ENCODE measurements around the gene GRHL3. TPM values are rescaled to one million over a fixed set of nuclear protein-coding genes. Genes with fewer than 3 reads are reported as not detected.

GRHL3 gene
- total RNA-seq, 1 donor from 2014 or later = 1.5 TPM

DNA sequence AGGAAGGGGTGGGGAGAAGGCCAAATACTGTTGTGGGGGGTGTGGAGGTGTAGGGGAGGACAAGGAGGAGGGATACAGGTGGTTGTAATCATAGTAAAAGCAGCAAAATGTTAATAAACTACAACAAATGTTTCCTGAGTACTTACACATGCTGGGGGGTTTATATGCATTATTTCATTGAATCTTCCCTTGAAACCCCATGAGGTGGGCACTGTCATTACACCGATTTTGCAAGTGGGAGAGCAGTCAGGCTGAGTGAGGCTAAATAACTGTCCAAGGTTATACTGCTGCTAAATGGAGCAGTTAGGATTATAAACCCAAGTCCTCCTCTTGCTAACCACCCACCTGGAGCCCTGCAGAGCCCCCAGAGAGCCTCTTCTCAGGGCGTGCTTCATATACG, 14.4 kb upstream of the GRHL3 start:
- H3K27ac ChIP-seq = no peak overlapping the region
- H3K4me2 ChIP-seq = peak overlapping the region; percentile 40
- H3K27ac Mint-ChIP-seq = no peak overlapping the region
- no peaks in the 10 kb centered on the region for H3K36me3 ChIP-seq
- H3K9ac ChIP-seq = no peak overlapping the region
- peaks cover 52% of the 10 kb centered on the region for H3K4me1 ChIP-seq
- H3K27me3 ChIP-seq = no peaks in the 10 kb centered on the region
- no peaks in the 10 kb centered on the region for H4K20me1 ChIP-seq (ENCODE audit: low read depth)
- TF ChIP-seq, protein P1, sequence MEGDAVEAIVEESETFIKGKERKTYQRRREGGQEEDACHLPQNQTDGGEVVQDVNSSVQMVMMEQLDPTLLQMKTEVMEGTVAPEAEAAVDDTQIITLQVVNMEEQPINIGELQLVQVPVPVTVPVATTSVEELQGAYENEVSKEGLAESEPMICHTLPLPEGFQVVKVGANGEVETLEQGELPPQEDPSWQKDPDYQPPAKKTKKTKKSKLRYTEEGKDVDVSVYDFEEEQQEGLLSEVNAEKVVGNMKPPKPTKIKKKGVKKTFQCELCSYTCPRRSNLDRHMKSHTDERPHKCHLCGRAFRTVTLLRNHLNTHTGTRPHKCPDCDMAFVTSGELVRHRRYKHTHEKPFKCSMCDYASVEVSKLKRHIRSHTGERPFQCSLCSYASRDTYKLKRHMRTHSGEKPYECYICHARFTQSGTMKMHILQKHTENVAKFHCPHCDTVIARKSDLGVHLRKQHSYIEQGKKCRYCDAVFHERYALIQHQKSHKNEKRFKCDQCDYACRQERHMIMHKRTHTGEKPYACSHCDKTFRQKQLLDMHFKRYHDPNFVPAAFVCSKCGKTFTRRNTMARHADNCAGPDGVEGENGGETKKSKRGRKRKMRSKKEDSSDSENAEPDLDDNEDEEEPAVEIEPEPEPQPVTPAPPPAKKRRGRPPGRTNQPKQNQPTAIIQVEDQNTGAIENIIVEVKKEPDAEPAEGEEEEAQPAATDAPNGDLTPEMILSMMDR (IDR thresholded peaks at IDR 0.05) = peak; percentile 19
- no peak for TF ChIP-seq EZH2 (IDR thresholded peaks at IDR 0.05)
- no peak overlapping the region for H3K4me3 Mint-ChIP-seq
- H3K4me3 ChIP-seq = no peak overlapping the region
- H3K9me3 ChIP-seq (ENCODE audit: low read depth) = no peaks in the 10 kb centered on the region
- DNase-seq (ENCODE audit: low spot score) = no peak
- H3K4me1 Mint-ChIP-seq = peaks cover 45% of the 10 kb centered on the region
- no peaks in the 10 kb centered on the region for H3K79me2 ChIP-seq (ENCODE audit: low read depth)
- peaks cover 5% of the 10 kb centered on the region for H3K27me3 Mint-ChIP-seq (ENCODE audit: insufficient read depth, low read depth)
- H2AFZ ChIP-seq (replicated peaks) = no peak overlapping the region
- peaks cover 2% of the 10 kb centered on the region for H3K9me3 Mint-ChIP-seq
- peaks cover 25% of the 10 kb centered on the region for H3F3A ChIP-seq (ENCODE audit: low read depth)
- no peaks in the 10 kb centered on the region for H3K36me3 Mint-ChIP-seq

DNA sequence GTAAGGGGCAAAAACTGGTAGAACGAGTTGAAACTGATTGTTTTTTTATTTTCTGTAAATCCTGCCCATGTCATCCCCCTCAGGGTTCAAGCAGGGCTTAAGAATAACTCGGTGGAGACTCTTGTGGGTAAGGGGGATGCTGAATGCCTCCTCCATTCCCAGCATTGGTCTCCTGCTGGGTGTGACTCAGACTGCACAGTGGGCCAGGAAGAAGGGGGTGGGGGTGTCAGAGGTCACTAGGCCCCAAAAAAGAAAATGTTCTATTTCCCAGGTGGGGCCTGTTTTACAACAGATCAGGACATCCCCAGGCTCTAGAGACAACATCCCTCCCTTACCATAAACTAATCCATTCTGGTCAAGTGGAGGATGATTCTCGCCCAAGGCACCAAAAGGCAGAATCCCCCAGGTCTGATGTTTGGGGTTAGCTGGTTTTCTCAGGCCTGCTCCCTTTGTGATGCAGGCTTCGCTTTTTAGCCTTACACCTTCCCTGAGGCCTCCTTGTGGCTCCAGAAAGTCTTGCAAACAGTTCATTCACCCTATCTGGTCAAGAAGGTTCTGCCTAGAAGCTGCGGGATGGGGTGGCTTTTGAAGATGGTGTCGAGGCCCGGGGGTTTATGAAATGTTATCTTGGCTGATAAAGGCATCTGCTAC, 10.7 kb upstream of the GRHL3 start:
- TF ChIP-seq, protein P1 (IDR thresholded peaks at IDR 0.05) = peak; percentile 51
- TF ChIP-seq EZH2phosphoT487 (IDR thresholded peaks at IDR 0.05) (no peak), EZH2 (IDR thresholded peaks at IDR 0.05) (no peak)
- H4K20me1 ChIP-seq (ENCODE audit: low read depth) = no peaks in the 10 kb centered on the region
- Mint-ChIP-seq H3K9me3 (no peaks in the 10 kb centered on the region), H3K27ac (peak overlapping the region; percentile 35), H3K4me3 (no peak overlapping the region), H3K36me3 (no peaks in the 10 kb centered on the region), H3K4me1 (peaks cover 69% of the 10 kb centered on the region), H3K27me3 (ENCODE audit: insufficient read depth, low read depth) (peaks cover 5% of the 10 kb centered on the region)
- H3K27me3 ChIP-seq = no peaks in the 10 kb centered on the region
- DNase-seq (ENCODE audit: low spot score) = peak; percentile 64
- H3K9me3 ChIP-seq (ENCODE audit: low read depth) = no peaks in the 10 kb centered on the region
- peak overlapping the region; percentile 36 for H3K4me2 ChIP-seq
- peaks cover 35% of the 10 kb centered on the region for H3F3A ChIP-seq (ENCODE audit: low read depth)
- H3K9ac ChIP-seq = no peak overlapping the region
- no peaks in the 10 kb centered on the region for H3K79me2 ChIP-seq (ENCODE audit: low read depth)
- no peak overlapping the region for H3K4me3 ChIP-seq
- no peak overlapping the region for H2AFZ ChIP-seq (replicated peaks)
- H3K4me1 ChIP-seq = peaks cover 60% of the 10 kb centered on the region
- H3K36me3 ChIP-seq = no peaks in the 10 kb centered on the region
- H3K27ac ChIP-seq = no peak overlapping the region

DNA sequence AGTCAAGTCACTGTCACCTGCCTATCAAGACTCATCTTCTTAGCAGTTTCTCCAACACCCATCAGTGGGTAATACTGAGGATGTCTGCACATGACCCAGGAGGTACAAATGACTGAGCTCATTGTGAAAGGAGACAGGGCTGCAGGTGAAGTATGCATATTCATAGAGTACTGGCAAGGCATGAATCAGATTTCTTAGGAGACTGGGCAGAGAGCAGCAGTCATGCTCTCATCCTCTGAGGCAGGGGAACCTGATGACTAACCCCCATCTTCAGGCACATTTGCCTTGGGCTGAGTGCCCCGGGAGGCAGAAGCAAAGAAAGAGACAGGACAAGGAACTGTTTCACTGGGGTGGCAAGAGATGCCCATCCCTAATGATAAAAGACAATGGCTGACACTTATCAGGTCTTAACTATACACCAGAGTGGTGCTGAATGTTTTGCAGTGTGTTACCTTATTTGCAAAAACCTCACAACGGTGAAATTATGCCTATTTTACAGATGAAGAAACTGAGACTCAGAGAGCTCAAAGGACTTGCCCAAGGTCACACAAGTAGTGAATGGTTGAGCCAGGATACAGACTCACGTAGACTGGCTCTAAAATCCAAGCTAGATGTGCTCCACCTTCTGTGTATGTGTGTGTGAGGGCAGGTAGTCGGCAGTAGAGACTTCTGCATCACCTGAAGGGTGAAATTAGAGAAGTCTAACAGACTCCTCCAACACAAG, 9.2 kb upstream of the GRHL3 start:
- H3K9me3 ChIP-seq (ENCODE audit: low read depth) = no peaks in the 10 kb centered on the region
- no peaks in the 10 kb centered on the region for H3K79me2 ChIP-seq (ENCODE audit: low read depth)
- no peaks in the 10 kb centered on the region for H3K36me3 ChIP-seq
- H3F3A ChIP-seq (ENCODE audit: low read depth) = peaks cover 31% of the 10 kb centered on the region
- H4K20me1 ChIP-seq (ENCODE audit: low read depth) = no peaks in the 10 kb centered on the region
- Mint-ChIP-seq H3K4me3 (no peak overlapping the region), H3K36me3 (no peaks in the 10 kb centered on the region), H3K27ac (no peak overlapping the region), H3K4me1 (peaks cover 64% of the 10 kb centered on the region), H3K9me3 (no peaks in the 10 kb centered on the region), H3K27me3 (ENCODE audit: insufficient read depth, low read depth) (peaks cover 4% of the 10 kb centered on the region)
- H2AFZ ChIP-seq (replicated peaks) = no peak overlapping the region
- no peak overlapping the region for H3K9ac ChIP-seq
- H3K27me3 ChIP-seq = no peaks in the 10 kb centered on the region
- no peak overlapping the region for H3K4me2 ChIP-seq
- no peak overlapping the region for H3K4me3 ChIP-seq
- H3K4me1 ChIP-seq = peaks cover 51% of the 10 kb centered on the region
- DNase-seq (ENCODE audit: low spot score) = no peak
- no peak overlapping the region for H3K27ac ChIP-seq
- TF ChIP-seq EZH2 (IDR thresholded peaks at IDR 0.05) (no peak), EZH2phosphoT487 (IDR thresholded peaks at IDR 0.05) (no peak)
- TF ChIP-seq, protein P1 (IDR thresholded peaks at IDR 0.05) = no peak

Measured in neural progenitor cell (in vitro differentiated cells).